GM21619 (cell line): ENCODE results near the gene APC2.
"Not testable (repeated sequence)": the region's sequence is repeated elsewhere in the genome, so short reads cannot be mapped to it uniquely, and the experiment has no call there.

Source experiments
- ATAC-seq: cut with Tn5 transposase; IDR thresholded peaks from one replicate; pipeline ENCODE4 v1.9.1; 2021; ENCODE audit not compliant: unreplicated experiment

APC2 gene

GRCh38 chr19:1427221-1427920 is 22.6 kb upstream of the APC2 start:
- no peak for ATAC-seq

GRCh38 chr19:1428738-1429391 is 21.1 kb upstream of the APC2 start:
- no peak for ATAC-seq

GRCh38 chr19:1429750-1430149 is 20.2 kb upstream of the APC2 start:
- ATAC-seq = no peak

DNA sequence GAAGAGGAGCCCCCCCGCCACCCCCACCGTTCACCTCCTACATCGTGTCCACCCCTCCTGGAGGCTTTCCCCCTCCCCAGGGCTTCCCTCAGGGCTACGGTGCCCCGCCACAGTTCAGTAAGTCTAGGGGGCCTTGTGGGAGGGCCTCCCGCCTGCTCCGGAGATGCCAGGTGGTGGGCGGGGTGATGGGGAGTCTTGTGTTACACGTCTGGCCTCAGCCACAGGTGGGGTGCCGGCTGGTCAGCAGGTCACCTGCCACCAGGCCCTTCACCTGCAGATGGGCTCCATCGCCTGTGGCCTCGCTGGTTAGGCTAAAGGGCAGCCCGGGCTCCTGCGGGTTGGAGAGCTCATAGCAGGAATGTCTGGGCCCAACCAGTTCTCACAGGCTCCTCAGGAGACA is 19.7 kb upstream of the APC2 start:
- ATAC-seq = no peak

DNA sequence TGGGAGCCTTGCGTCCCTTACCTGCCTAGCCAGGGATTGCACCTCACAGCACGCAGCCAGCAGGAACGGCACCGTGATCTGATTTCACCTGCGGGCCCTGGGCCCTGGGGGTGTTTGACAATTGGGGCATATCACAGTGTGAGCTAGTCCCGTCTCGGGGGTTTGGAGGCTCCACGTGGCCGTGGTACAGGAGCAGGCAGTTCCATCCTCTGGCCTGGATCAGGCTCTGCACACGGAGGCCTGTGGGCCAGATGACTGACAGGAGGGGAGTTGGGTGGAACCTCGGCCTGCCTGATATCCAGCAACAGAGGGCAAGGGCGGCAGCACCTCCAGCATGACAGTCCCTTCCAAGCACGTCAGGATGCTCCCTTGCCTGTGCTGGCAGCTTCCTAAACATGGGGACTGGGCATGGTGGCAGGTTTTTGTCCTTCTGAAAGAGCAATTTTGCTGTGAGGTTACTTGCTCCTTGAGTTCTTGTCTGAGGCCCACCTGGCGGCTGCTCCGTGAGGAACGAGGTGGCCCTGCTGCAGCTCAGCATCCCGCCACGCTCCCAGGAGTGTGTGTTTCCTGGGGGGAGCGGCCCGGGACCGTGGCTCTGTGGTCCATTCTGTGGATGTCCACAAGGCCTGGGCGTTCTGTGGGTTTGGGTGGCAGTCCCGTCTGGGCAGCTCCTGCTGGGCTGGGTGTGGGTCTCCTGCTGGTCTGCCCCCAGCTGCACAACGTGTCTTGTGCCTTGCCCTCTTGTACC is 18.0 kb upstream of the APC2 start:
- ATAC-seq = no peak

GRCh38 chr19:1432507-1432887 is 17.4 kb upstream of the APC2 start:
- ATAC-seq = no peak

- no peak for ATAC-seq
Measured at GRCh38 chr19:1433119-1434039, 16.5 kb upstream of the APC2 start.

- ATAC-seq = no peak
Measured at GRCh38 chr19:1434040-1434366, 15.9 kb upstream of the APC2 start.

- ATAC-seq = no peak
Measured at GRCh38 chr19:1434577-1435060, 15.3 kb upstream of the APC2 start.

GRCh38 chr19:1435378-1435989 is 14.4 kb upstream of the APC2 start:
- ATAC-seq = no peak

DNA sequence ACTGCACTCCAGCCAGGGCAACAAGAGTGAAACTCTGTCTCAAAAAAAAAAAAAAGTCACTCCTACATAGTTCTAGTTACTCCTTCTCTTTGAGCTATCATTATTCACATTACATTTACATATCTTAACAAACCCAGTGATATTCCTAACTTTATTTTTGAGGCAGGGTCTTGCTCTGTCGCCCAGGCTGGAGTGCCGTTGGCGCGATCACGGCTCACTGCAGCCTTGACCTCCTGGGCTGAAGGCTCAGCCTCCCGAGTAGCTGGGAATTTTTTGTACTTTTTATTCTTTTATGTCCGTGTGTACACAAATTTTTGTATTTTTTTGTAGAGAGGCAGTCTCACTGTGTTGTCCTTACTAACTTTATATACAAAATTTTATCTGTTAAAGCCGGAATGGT is 12.3 kb upstream of the APC2 start:
- ATAC-seq = no peak

- ATAC-seq = peak; percentile 71
Measured at GRCh38 chr19:1438035-1438932, 11.6 kb upstream of the APC2 start, which contains the start of gene RPS15. Gene RPS15 (plus strand): TSS chr19:1438396. CDS start chr19:1438426, 30 bp downstream.

DNA sequence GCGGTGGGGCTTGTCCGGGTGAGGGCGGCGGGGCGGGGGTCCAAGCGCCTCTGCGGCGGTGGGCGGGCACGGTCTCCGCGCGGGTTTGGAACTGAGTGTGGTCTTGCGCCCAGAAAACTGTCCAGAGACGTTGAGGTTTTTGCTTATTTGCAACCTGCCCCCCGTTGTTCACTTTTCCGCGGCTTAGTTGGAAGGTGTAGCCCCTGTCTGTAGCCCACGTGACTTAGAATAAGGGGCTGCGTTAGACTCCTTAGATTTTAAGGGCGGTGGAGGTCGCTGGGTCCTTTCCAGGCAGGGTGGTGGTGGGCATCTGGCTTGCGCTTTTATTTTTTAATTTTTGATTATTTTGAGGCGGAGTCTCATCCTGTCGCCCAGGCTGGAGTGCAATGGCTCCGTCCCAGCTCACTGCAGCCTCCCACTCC is 11.0 kb upstream of the APC2 start:
- no peak for ATAC-seq

DNA sequence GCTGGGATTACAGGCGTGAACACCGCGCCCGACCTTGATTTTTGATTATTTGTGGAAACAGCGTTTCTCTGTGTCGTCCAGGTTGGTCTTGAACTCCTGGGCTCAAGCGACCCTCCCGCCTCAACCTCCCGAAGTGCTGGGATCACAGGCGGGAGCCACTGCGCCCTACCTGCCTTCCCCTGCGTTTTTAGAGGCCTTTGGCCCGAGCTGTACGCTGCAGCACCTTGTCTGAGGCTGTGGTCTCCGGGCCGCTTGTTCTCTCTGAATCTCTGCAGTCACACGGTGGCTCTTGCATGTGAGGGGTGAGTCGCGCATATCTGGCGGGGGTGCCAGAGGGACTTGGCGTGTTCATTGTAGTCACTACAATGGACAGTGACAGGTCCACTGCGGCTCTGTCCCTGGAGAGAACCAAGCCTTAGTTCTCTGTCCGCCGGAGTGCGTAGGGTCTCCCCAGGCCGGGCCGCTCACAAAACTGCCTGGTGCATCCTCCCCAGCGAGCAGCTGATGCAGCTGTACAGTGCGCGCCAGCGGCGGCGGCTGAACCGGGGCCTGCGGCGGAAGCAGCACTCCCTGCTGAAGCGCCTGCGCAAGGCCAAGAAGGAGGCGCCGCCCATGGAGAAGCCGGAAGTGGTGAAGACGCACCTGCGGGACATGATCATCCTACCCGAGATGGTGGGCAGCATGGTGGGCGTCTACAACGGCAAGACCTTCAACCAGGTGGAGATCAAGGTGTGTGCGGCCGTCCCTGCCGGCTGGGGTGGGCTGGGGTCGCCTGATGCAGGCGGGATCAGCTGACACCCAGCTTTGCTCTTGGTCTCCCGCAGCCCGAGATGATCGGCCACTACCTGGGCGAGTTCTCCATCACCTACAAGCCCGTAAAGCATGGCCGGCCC is 10.2 kb upstream of the APC2 start:
- not testable (repeated sequence) for ATAC-seq

- ATAC-seq = no peak
Measured at GRCh38 chr19:1440418-1440801, 9.5 kb upstream of the APC2 start.

- ATAC-seq = no peak
Measured at GRCh38 chr19:1441022-1441426, 8.9 kb upstream of the APC2 start.

GRCh38 chr19:1441677-1442438 is 8.1 kb upstream of the APC2 start:
- ATAC-seq = no peak
